GM21447 (cell line): ENCODE results near the gene HRH2.
"Not testable (repeated sequence)": the region's sequence is repeated elsewhere in the genome, so short reads cannot be mapped to it uniquely, and the experiment has no call there.

Experiments
- ATAC-seq: cut with Tn5 transposase; IDR thresholded peaks from one replicate; pipeline ENCODE4 v1.9.1; 2021; ENCODE audit not compliant: unreplicated experiment

HRH2 gene, protein sequence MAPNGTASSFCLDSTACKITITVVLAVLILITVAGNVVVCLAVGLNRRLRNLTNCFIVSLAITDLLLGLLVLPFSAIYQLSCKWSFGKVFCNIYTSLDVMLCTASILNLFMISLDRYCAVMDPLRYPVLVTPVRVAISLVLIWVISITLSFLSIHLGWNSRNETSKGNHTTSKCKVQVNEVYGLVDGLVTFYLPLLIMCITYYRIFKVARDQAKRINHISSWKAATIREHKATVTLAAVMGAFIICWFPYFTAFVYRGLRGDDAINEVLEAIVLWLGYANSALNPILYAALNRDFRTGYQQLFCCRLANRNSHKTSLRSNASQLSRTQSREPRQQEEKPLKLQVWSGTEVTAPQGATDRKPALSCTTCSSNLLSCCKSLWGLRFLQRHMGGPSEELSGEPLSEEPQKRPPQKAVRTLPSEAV

DNA sequence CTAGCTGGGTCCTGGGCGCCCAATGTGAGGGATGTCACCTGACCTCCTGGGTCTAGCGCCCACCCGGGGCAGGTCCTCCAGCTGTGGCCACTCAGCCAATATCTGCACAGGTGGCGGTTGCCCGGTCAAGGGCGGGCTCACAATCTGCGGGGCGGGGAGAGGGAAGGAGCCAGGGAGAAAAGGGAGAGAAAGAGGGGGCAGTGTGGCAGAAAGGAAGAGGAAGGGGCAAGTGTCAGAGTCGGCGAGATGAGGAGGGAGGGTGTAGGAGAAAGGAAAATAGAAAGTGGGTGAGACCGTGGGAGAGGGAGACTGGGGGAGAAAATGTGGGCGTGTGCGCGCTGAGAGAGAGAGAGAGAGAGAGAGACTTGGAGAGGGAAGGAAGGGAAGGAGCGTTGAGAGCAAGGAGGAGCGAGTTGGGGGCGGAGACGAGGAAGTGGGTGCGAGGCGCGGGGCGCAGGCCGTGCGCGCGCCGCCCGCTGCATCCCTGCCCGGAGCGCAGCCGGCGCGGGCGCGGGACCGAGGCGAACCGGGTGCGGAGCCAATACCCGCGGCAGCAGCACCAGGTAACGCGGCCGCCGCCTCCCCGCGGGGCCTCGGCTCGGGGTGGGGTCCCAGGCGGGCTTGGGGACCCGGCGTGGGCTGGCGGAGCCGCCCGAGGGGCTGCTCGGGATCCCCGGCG, at the start of gene HRH2:
HRH2 (plus strand) TSS at position 479 of the 679 bp plus-strand sequence. CDS start 25,163 bp downstream, outside the sequence.
- no peak for ATAC-seq

DNA sequence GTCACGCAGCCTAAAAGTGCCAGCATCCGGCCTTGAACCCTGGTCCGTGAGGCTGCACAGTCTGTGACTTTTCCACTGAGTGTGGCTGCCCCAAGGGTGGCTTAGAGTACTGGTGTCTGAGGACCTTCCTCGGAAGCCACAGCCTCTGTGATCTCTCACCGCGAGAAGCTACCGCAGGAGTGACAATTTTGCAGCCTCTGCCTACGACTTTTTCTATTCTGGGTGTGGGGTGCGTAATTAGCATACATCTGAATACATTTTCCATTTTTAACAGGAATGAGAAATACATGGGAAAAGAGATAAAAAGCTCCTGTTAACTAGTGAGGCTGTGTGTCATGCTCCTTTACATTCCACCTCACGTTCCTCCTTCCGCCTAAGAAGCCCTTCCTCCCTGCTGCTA, 48.3 kb upstream of the HRH2 start:
- ATAC-seq, result no peak

DNA sequence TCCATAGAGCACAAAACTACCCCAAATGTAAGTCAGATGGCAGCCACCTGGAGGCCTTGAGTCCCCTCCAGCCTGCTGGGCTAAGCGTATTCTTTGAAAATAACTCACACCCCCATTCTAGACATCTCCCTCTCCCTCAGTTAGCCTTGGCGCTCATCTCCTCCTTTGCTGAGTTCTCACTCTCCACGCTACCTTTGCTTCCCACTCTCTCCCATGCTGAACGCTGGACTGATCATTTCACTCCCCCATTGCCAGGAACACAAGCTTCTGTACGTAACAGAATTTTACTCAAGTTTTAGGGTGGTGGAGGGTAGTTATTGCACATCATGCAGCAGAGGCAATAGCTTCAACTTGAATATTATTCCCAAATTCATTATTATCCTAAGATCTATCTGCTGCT, 47.5 kb upstream of the HRH2 start:
- no peak for ATAC-seq

DNA sequence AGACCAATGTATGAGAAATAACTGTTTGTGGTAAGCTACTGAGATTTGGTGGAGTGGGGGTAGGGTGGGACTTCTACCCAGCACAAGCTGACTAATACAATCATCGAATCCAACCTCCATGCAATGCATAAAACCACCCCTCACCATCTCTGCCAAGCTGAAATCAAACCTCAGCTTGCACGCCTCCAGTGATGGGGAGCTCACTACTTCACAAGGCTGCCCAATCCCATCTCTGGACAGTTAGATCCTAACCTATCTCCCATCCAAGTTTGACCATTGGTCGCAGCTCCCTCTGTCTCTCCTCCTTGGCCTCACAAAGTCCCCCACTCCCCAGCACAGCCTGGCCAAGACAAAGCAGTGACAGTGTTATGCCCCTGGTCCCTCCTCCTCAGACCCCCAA, 47.0 kb upstream of the HRH2 start:
- ATAC-seq, result no peak

DNA sequence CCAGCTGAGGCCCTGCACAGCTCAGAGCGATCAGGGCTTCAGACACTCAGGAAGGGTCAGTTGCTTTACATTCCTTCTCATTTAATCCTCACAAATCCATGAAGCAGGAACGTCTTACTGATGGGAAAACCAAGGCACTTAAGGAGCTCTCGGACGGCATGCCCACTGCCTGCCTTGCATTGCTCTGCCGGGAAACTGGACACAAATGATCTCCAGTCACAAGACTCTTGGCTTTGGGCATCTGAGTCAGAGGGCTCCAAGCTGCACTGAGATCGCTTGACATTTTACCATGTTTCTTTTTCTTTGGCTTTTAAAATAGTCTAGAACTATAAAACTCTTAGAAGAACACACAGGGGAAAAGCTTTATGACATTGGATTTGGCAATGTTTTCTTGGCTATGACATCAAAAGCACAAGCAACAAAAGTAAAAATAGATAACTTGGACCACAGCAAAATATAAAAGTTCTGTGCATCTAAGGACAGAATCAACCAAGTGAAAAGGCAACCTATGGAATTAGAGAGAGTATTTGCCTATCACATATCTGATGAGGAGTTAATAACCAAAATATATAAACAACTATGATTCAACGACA, 43.6 kb upstream of the HRH2 start:
- no peak for ATAC-seq

DNA sequence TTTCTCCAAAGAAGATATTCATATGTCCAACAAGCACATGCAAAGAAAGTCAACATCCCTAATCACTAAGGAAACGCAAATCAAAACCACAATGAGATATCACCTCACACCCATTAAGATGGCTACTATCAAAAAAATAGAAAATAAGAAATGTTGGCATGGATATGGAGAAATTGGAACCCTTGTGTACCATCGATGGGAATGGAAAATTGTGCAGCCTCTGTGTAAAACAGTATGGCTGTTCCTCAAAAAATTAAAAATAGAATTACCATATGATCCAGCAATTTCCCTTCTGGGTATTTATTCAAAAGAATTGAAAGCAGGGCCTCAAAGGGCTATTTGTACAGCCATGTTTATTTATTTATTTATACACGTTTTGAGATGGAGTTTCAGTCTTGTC, 43.0 kb upstream of the HRH2 start:
- ATAC-seq, result no peak

DNA sequence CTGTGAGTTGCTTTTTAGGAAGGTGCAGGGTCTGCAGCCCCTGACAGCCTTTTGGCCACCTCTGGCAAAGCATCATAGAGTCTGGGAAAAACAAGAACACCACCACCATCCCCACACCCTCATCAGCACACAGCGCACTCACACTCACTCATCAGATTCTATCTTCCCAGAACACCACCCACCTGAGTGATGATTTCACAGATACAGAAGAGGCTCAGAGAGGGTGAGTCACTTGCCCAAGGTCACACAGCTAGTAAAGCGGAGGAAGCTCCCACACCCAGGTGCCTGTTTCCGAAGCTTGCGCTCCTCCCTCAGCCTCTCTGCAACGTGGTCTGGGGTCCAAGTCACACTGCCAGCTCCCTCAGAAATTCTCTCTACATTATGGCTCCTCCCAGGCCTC, 41.8 kb upstream of the HRH2 start:
- no peak for ATAC-seq

DNA sequence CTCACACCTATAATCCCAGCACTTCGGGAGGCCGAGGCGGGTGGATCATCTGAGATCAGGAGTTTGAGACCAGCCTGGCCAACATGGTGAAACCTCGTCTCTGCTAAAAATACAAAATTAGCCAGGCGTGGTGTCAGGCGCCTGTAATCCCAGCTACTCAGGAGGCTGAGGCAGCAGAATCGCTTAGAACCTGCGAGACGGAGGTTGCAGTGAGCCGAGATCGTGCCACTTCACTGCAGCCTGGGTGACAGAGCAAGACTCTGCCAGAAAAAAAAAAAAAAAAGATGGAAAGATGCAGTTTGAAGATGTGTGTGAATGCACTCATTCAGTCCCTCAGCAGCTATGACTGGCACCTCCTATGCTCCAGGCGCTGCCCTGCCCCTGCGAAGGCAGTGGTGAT, 41.3 kb upstream of the HRH2 start:
- not testable (repeated sequence) for ATAC-seq

DNA sequence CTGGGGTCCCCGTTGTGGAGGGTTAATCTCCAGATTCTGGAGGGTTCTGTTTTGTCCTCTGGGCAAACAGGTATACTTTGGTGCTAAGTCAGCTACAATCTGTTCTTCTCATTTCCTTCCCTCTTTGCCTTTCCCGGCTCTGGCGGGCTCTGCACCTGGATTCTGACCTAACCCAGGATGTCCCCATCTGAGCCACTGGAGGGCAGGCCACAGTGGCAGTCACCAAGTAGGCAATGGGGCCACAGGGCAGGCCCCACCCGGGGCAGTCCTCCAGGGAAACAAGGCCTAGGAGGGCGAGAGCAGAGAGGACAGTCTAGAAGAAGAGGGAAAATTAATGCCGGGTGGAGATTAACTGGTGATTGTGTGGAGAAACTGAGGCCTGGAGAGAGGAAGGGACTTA, 40.4 kb upstream of the HRH2 start:
- no peak for ATAC-seq

DNA sequence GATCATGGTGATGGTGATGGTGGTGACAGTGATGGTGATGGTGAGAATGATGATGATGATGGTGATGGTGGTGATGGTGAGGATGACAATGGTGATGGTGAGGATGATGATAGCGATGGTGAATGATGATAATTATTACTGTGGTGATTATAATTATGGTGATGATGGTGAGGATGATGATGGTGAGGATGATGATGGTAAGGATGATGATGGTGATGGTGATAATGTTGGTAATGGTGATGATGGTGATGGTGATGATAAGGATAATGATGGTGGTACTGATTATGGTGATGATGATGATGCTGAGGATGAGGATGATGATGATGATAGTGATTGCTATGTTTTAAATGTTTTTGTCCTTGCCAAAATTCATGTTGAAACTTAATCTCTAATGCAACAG, 37.3 kb upstream of the HRH2 start:
- ATAC-seq, result no peak

DNA sequence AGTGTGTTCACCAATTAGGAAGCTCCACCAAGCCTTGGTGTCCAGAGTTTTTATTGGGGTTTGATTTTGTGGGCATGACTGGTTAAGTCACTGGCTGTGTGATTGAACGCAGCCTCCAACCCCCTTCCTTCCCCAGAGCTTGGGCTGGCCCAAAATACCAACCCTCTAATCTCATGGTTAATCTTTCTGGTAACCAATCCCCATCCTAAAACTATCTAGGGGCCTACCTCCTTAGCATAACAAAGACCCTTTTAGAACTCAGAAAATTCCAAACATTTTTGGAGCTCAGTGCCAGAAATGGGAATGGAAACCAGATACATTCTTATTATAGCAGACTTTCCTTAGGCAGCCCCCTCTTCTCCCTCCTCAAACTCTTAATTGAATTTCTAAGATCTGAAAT, 35.9 kb upstream of the HRH2 start:
- no peak for ATAC-seq

DNA sequence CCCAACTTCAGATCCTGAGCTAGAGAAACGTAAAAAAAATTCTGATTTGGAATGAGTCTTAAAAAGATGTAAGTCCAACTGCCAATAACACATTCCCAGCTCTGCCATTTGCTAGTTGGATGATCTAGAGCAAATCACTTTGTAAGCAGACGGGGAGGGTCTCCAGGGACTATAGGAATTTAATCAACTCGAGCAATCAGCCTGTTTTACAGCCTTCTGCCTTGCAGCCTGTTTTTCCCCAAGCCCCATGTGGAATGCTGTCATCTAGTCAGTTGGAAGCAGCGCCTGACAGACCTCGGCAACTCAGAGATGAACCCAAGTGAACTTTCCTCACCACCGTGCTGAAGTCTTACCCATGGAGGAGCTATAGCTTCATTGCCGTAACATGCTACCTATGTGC, 34.8 kb upstream of the HRH2 start:
- no peak for ATAC-seq

DNA sequence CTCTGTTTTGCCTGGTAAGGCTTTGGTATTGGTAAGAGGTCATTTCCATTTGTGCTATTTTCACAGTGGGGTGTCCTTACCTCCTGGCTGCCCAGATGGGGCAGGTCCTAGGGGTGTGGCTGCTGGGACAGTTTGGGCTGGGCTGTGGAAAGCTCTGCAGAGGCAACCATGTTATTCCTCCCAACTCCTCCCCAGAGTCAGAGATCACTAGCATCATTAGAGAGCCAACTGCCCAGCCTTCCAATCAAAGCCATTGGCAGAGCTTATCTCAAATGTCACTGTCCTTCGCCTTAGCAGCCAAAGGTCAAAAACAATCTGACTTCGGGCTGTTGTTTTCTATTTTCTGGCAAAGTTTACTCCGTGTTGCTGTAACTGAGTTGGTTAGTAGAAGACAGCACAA, 33.6 kb upstream of the HRH2 start:
- no peak for ATAC-seq

DNA sequence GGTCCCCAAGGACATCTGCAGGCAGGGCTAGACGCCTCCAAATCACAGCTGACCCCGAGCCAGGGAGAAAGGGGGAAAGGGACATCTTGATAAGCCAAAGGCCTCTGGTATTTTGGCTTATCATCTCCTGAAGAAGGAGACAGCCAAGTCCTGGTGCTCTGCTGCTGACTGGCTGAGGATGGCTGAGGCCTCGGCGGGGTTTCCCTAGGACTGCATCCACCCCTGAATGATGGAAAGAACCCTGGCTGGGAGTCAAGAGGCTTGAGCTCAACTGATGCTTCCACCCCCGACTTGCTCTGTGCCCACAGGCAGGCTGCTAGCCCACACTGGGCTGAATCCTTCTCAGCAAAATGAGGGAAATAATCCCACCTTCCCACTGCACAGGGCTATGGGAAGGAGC, 30.9 kb upstream of the HRH2 start:
- ATAC-seq, result no peak

DNA sequence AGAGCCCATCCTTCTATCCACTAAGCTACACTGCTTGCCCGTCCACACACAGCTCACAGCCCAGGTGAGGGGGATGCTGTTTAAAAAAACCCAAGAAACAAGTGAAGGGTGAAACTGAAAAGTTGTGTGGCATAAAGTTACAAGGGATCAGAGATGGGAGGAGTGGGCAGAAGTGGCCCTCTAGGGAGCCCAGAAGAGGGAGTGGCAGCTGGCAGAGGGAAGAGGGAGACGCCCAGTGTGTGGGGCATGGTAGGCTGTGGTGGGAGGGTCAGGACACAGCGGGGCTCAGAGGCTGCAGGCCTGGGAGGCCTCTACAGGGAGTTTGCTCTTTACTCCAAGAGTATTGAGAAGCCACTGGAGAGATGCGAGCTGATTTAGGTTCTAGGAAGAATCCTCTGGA, 30.1 kb upstream of the HRH2 start:
- no peak for ATAC-seq

DNA sequence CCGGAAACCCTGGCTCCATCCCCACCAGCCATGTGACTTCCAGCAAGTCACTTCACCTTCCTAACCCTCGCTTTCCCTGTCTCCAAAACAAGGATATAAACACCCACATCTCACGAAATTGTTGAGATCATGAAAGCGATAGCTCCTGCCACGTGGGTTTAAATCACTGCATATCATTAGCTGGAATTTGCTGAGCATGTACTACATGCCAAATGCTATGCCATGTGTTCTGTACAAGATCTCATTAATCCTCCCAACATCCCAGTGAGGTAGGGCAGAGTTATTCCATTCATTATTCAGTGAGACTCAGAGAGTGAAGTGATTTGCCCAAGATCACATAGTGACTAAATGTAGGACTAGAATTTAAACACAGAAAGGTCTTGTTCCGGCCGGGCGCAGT, 29.2 kb upstream of the HRH2 start:
- no peak for ATAC-seq

DNA sequence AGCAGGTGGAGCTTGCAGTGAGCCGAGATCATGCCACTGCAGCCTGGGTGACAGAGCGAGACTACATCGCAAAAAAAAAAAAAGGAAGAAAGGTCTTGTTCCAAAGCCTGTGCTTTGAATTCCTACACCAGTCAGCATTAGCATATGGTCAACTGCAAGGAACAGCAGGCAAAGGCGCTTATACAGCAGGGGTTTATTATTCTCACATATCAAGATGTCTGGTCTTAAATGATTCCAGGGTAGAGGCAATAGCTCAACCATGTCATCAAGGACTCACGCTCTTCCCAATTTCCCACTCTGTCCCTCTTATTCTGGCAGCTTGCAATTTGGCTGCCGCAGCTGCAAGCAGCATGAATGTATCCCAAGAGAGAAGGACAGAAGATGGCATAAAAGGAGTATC, 28.6 kb upstream of the HRH2 start:
- ATAC-seq, result no peak

DNA sequence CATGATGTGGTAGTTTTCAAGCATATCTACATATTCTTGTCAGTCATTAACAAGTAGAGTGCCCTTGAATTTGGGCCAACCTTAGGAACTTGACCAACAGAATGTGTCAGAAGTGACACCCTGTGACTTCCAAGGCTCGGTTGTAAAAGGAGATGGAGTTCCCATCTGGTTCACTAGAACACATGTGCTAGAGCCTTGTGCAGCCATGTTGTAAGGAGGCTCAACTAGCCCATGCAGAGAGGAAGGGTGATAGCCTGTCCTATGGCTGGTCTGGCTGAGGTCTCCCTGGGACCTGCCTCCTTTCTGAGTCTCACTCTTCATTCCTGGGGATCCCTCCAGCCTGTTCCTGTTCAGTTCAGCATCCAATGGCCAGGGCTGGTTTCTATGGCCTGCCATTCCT, 28.1 kb upstream of the HRH2 start:
- ATAC-seq, result no peak

DNA sequence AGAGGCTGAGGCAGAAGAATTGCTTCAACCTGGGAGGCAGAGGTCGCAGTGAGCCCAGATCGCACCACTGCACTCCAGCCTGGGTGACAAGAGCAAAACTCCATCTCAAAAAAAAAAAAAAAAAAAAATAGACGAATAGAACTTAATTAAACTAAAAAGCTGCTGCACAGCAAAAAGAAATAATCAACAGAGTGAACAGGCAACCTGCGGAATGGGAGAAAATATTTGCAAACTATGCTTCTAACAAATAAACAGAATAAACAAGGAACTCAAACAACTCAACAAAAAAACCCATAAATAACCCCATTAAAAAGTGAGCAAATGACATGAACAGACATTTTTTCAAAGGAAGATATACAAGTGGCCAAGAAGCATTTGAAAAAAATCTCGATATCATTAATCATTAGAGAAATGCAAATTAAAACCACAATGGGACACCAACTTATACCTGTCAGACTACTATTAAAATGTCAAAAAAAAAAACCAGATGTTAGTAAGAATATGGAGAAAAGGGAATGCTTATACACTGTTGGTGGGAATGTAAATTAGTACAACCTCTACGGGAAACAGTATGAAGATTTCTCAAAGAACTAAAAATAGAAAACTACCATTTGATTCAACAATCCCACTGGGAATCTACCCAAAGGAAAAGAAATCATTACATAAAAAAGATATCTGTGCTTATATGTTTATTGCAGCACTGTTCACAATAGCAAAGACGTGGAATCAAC, 21.9 kb upstream of the HRH2 start:
- no peak for ATAC-seq

DNA sequence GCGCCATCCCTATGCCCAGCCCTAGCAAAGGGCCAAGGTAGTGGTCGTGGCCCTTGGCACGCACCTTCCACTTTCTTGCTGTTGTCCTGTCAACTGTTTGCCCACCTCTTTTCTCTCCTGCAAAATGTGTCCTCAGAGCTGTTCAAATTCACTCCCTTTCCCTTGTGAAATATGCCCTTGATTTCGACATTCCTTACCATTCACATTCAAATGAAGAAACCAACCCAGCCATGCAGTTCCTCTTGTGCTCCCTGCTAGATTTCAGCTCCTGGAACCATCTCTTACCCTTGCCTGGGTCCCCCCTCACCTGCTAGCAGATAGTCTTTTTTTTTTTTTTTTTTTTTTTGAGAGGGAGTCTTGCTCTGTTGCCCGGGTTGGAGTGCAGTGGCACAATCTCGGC, 19.6 kb upstream of the HRH2 start:
- ATAC-seq, result no peak

DNA sequence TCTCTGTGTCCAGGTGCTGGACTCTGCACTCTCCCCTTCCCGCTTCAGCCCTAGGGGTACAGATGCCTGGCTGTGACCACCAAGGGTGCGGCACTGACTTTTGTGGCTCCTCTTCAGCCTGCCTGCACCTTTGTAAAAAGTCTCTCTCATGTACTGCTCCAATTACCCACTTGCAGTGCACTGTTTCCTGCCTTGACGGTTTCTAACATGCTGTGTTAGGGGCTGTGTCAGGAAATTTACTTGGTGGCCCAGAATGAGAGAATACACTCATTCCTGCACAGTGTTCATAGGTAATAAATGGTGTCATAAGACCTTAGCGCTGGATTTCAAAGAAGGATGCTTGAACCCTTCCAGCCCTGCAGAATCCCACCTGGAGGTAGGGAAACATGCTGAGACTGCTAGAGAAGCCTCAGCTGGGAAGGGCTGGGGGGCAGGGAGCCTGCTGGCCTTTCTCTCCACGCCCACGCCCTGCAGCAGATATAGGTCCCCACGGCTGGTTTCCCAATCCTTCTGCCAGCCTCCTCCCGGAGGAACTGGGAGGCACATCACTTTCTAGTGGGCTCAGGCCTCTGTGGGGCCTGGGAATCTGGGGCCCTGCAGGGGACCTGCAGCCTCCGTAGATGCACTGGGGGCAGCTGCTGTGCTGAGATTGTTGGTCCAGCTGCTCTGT, 17.6 kb upstream of the HRH2 start:
- no peak for ATAC-seq
